ENCODE data around the gene TBC1D22A. TPM values are rescaled to one million over a fixed set of nuclear protein-coding genes. Genes with fewer than 3 reads are reported as not detected.

TBC1D22A gene
- total RNA-seq, 1 experiment from 2014 or later = 14.3 TPM

- Histone ChIP-seq H3K79me2 (ENCODE audit: low read length) (no peaks in the 10 kb centered on the region), H3K27ac (ENCODE audit: low read length) (no peak overlapping the region), H3K9me2 (replicated peaks; ENCODE audit: low read length) (no peaks in the 10 kb centered on the region), H3F3A (ENCODE audit: low read length, unreplicated experiment) (no peaks in the 10 kb centered on the region), H3K4me3 (ENCODE audit: low read length) (no peak overlapping the region), H3K4me1 (ENCODE audit: insufficient read depth, low read length) (peaks cover 16% of the 10 kb centered on the region), H3K4me2 (ENCODE audit: low read length) (no peak overlapping the region), H2AFZ (ENCODE audit: low read length) (no peak overlapping the region), H4K20me1 (ENCODE audit: low read length) (no peaks in the 10 kb centered on the region), H3K27me3 (ENCODE audit: low read length) (no peaks in the 10 kb centered on the region), H3K36me3 (ENCODE audit: low read depth, low read length) (no peaks in the 10 kb centered on the region), H3K9ac (ENCODE audit: low read length) (no peak overlapping the region), H3K9me3 (ENCODE audit: low read length) (no peaks in the 10 kb centered on the region)
- intact Hi-C loops (cut with micrococcal nuclease) = no loop called here
- TF ChIP-seq EZH2phosphoT487 (IDR thresholded peaks at IDR 0.05; ENCODE audit: borderline replicate concordance, low read length) (no peak), EZH2 (IDR thresholded peaks at IDR 0.05; ENCODE audit: low read length, unreplicated experiment) (no peak), CTCF (conservative IDR thresholded peaks at IDR 0.05; ENCODE audit: low read depth, low read length) (no peak)
- ChIA-PET POLR2A (ENCODE audit: unreplicated experiment) (no interaction called here), CTCF (no interaction called here)
- ATAC-seq (no peak), DNase-seq (no peak)
- BruUV-seq (replicated peaks) = no TSS peak
These were observed 220.6 kb downstream of the TBC1D22A start for GRCh38 chr22:46983046-46983445.

GRCh38 chr22:46984751-46985506 is 222.5 kb downstream of the TBC1D22A start:
- peak overlapping the region; percentile 16; the same call in 1 of the 2 replicates for H3K27ac ChIP-seq (ENCODE audit: low read length)
- H3K9me3 ChIP-seq (ENCODE audit: low read length) = no peaks in the 10 kb centered on the region
- intact Hi-C loops (cut with micrococcal nuclease) = no loop called here
- H3K4me1 ChIP-seq (ENCODE audit: insufficient read depth, low read length) = peaks cover 16% of the 10 kb centered on the region
- H3K9ac ChIP-seq (ENCODE audit: low read length) = no peak overlapping the region
- TF ChIP-seq CTCF (conservative IDR thresholded peaks at IDR 0.05; ENCODE audit: low read depth, low read length) (no peak), EZH2 (IDR thresholded peaks at IDR 0.05; ENCODE audit: low read length, unreplicated experiment) (no peak), EZH2phosphoT487 (IDR thresholded peaks at IDR 0.05; ENCODE audit: borderline replicate concordance, low read length) (no peak)
- DNase-seq = peak; percentile 76
- peak; percentile 81 for ATAC-seq
- peak overlapping the region; percentile 38 for H3K4me2 ChIP-seq (ENCODE audit: low read length)
- no TSS peak for BruUV-seq (replicated peaks)
- no peaks in the 10 kb centered on the region for H3K27me3 ChIP-seq (ENCODE audit: low read length)
- H3K4me3 ChIP-seq (ENCODE audit: low read length) = no peak overlapping the region
- H3K9me2 ChIP-seq (replicated peaks; ENCODE audit: low read length) = no peaks in the 10 kb centered on the region
- H3K79me2 ChIP-seq (ENCODE audit: low read length) = no peaks in the 10 kb centered on the region
- H3K36me3 ChIP-seq (ENCODE audit: low read depth, low read length) = no peaks in the 10 kb centered on the region
- no peaks in the 10 kb centered on the region for H3F3A ChIP-seq (ENCODE audit: low read length, unreplicated experiment)
- ChIA-PET POLR2A (ENCODE audit: unreplicated experiment) (interaction anchor here (1.0 kb wide), 1 partner anchor 222 kb away, joined by 3 read pairs; the partner anchor contains the start of gene TBC1D22A), CTCF (interaction anchor here (0.7 kb wide), 1 partner anchor 15 kb away, joined by 3 read pairs; no protein-coding TSS in a partner anchor)
- H2AFZ ChIP-seq (ENCODE audit: low read length) = no peak overlapping the region
- H4K20me1 ChIP-seq (ENCODE audit: low read length) = no peaks in the 10 kb centered on the region

- no TSS peak for BruUV-seq (replicated peaks)
- POLR2A ChIA-PET (ENCODE audit: unreplicated experiment) = interaction anchor here (1.0 kb wide), 1 partner anchor 223 kb away, joined by 3 read pairs; the partner anchor contains the start of gene TBC1D22A
- H3K4me2 ChIP-seq (ENCODE audit: low read length) = peak overlapping the region; percentile 38; the same call in 1 of the 2 replicates
These were observed 223.0 kb downstream of the TBC1D22A start for GRCh38 chr22:46985507-46985882.

More at GRCh38 chr22:46985507-46985882, 223.0 kb downstream of the TBC1D22A start:
- intact Hi-C loops (cut with micrococcal nuclease) = no loop called here
- Histone ChIP-seq H3K27ac (ENCODE audit: low read length) (no peak overlapping the region), H3K9me3 (ENCODE audit: low read length) (no peaks in the 10 kb centered on the region), H3K9ac (ENCODE audit: low read length) (no peak overlapping the region), H3K4me3 (ENCODE audit: low read length) (no peak overlapping the region), H3K36me3 (ENCODE audit: low read depth, low read length) (no peaks in the 10 kb centered on the region), H3K9me2 (replicated peaks; ENCODE audit: low read length) (no peaks in the 10 kb centered on the region), H3K4me1 (ENCODE audit: insufficient read depth, low read length) (peaks cover 16% of the 10 kb centered on the region), H4K20me1 (ENCODE audit: low read length) (no peaks in the 10 kb centered on the region), H2AFZ (ENCODE audit: low read length) (no peak overlapping the region), H3F3A (ENCODE audit: low read length, unreplicated experiment) (no peaks in the 10 kb centered on the region), H3K79me2 (ENCODE audit: low read length) (no peaks in the 10 kb centered on the region), H3K27me3 (ENCODE audit: low read length) (no peaks in the 10 kb centered on the region)
- ATAC-seq = peak; percentile 34
- TF ChIP-seq EZH2phosphoT487 (IDR thresholded peaks at IDR 0.05; ENCODE audit: borderline replicate concordance, low read length) = no peak
- no peak for TF ChIP-seq EZH2 (IDR thresholded peaks at IDR 0.05; ENCODE audit: low read length, unreplicated experiment)
- TF ChIP-seq CTCF (conservative IDR thresholded peaks at IDR 0.05; ENCODE audit: low read depth, low read length) = peak; percentile 30; the same call in 1 of the 2 replicates
- CTCF ChIA-PET = no interaction called here
- DNase-seq = no peak

All from PC-3 (cell line).